ENCODE data around the gene CD160. TPM values are rescaled to one million over a fixed set of nuclear protein-coding genes. Genes with fewer than 3 reads are reported as not detected.

CD160 gene
- total RNA-seq, 4 donors from 2014 or later: 0.82 to 1.6 TPM; not detected in 2

- Histone ChIP-seq H3K27me3 (no peaks in the 10 kb centered on the region), H3K4me3 (no peak overlapping the region), H3K27ac (no peak overlapping the region), H3K4me1 (peaks cover 0 to 8% (median 4%) of the 10 kb centered on the region in 4 donors), H3K9me3 (no peaks in the 10 kb centered on the region), H3K36me3 (no peaks in the 10 kb centered on the region)
- WGBS, 2 donors (ENCODE audit: low coverage in 1 of 2): 83% methylated on average over 7 of the region's 7 CpGs; no CpG with 5 or more reads in 1 of the 2 donors
- intact Hi-C loops (cut with DNase I; ENCODE audit: low total_unique reads) (no loop called here), in situ Hi-C loops (cut with MboI; ENCODE audit: low pct_ligation_motif_present in 1 of 4, low pct_unique_long_range_greater_than_20kb in 1 of 4, low sequenced_read_pairs in 3 of 4) (no loop called here)
- TF ChIP-seq, protein P1, sequence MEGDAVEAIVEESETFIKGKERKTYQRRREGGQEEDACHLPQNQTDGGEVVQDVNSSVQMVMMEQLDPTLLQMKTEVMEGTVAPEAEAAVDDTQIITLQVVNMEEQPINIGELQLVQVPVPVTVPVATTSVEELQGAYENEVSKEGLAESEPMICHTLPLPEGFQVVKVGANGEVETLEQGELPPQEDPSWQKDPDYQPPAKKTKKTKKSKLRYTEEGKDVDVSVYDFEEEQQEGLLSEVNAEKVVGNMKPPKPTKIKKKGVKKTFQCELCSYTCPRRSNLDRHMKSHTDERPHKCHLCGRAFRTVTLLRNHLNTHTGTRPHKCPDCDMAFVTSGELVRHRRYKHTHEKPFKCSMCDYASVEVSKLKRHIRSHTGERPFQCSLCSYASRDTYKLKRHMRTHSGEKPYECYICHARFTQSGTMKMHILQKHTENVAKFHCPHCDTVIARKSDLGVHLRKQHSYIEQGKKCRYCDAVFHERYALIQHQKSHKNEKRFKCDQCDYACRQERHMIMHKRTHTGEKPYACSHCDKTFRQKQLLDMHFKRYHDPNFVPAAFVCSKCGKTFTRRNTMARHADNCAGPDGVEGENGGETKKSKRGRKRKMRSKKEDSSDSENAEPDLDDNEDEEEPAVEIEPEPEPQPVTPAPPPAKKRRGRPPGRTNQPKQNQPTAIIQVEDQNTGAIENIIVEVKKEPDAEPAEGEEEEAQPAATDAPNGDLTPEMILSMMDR (IDR thresholded peaks at IDR 0.05): no peak
- no peak for TF ChIP-seq POLR2AphosphoS5 (IDR thresholded peaks at IDR 0.05)
- TF ChIP-seq POLR2A (IDR thresholded peaks at IDR 0.05): no peak
- no peak for TF ChIP-seq EP300 (IDR thresholded peaks at IDR 0.05; ENCODE audit: low read depth)
- DNase-seq: no peak
Measured at GRCh38 chr1:145702826-145703225, 16.5 kb upstream of the CD160 start.

GRCh38 chr1:145705622-145706021 is 13.7 kb upstream of the CD160 start:
- Histone ChIP-seq H3K4me1 (peaks cover 0 to 8% (median 4%) of the 10 kb centered on the region in 4 donors), H3K4me3 (no peak overlapping the region), H3K27me3 (no peaks in the 10 kb centered on the region), H3K27ac (no peak overlapping the region), H3K36me3 (no peaks in the 10 kb centered on the region), H3K9me3 (no peaks in the 10 kb centered on the region)
- intact Hi-C loops (cut with DNase I; ENCODE audit: low total_unique reads): no loop called here
- TF ChIP-seq POLR2AphosphoS5 (IDR thresholded peaks at IDR 0.05) (no peak), POLR2A (IDR thresholded peaks at IDR 0.05) (no peak), EP300 (IDR thresholded peaks at IDR 0.05; ENCODE audit: low read depth) (no peak)
- TF ChIP-seq, protein P1 (IDR thresholded peaks at IDR 0.05): no peak
- WGBS, 2 donors (ENCODE audit: low coverage in 1 of 2): 90 to 95% methylated on average over 7 of the region's 7 CpGs
- no peak for DNase-seq
- in situ Hi-C loops (cut with MboI; ENCODE audit: low pct_ligation_motif_present in 1 of 4, low pct_unique_long_range_greater_than_20kb in 1 of 4, low sequenced_read_pairs in 3 of 4): no loop called here

- WGBS, 2 donors (ENCODE audit: low coverage in 1 of 2): 85% methylated on average over 2 of the region's 2 CpGs; no CpG with 5 or more reads in 1 of the 2 donors
- Histone ChIP-seq H3K27ac (no peak overlapping the region), H3K4me3 (no peak overlapping the region), H3K27me3 (no peaks in the 10 kb centered on the region), H3K36me3 (no peaks in the 10 kb centered on the region), H3K9me3 (no peaks in the 10 kb centered on the region), H3K4me1 (peaks cover 0 to 8% (median 5%) of the 10 kb centered on the region in 4 donors)
- DNase-seq: no peak
- intact Hi-C loops (cut with DNase I; ENCODE audit: low total_unique reads) (no loop called here), in situ Hi-C loops (cut with MboI; ENCODE audit: low pct_ligation_motif_present in 1 of 4, low pct_unique_long_range_greater_than_20kb in 1 of 4, low sequenced_read_pairs in 3 of 4) (no loop called here)
- TF ChIP-seq, protein P1 (IDR thresholded peaks at IDR 0.05): no peak
- TF ChIP-seq EP300 (IDR thresholded peaks at IDR 0.05; ENCODE audit: low read depth): no peak
- TF ChIP-seq POLR2AphosphoS5 (IDR thresholded peaks at IDR 0.05): no peak
- TF ChIP-seq POLR2A (IDR thresholded peaks at IDR 0.05): no peak
Measured at GRCh38 chr1:145706086-145706664, 13.1 kb upstream of the CD160 start.

GRCh38 chr1:145707183-145707867 is 12.0 kb upstream of the CD160 start, which contains the start of gene PDZK1:
Gene PDZK1, minus strand, starts transcription at chr1:145707368. Its CDS starts 19,347 bp downstream, at chr1:145688021.
- peaks cover 0 to 8% (median 8%) of the 10 kb centered on the region in 4 donors for H3K4me1 ChIP-seq
- in situ Hi-C loops (cut with MboI; ENCODE audit: low pct_ligation_motif_present in 1 of 4, low pct_unique_long_range_greater_than_20kb in 1 of 4, low sequenced_read_pairs in 3 of 4): no loop called here
- no peak for DNase-seq
- intact Hi-C loops (cut with DNase I; ENCODE audit: low total_unique reads): no loop called here
- no peaks in the 10 kb centered on the region for H3K36me3 ChIP-seq
- H3K27me3 ChIP-seq: no peaks in the 10 kb centered on the region
- H3K4me3 ChIP-seq: no peak within 1 kb of the TSS
- TF ChIP-seq POLR2A (IDR thresholded peaks at IDR 0.05) (no peak), POLR2AphosphoS5 (IDR thresholded peaks at IDR 0.05) (no peak), EP300 (IDR thresholded peaks at IDR 0.05; ENCODE audit: low read depth) (no peak)
- TF ChIP-seq, protein P1 (IDR thresholded peaks at IDR 0.05): no peak
- 33 to 54% methylated on average over 1 to 9 of the region's 9 CpGs for WGBS, 2 donors (ENCODE audit: low coverage in 1 of 2)
- no peaks in the 10 kb centered on the region for H3K9me3 ChIP-seq
- no peak within 1 kb of the TSS for H3K27ac ChIP-seq

All from transverse colon (tissue), 4 donors.